Measurements from ENCODE around the gene TSR3. TPM values are rescaled to one million over a fixed set of nuclear protein-coding genes. Genes with fewer than 3 reads are reported as not detected.

The TSR3 gene
- polyA plus RNA-seq, 1 donor: 49.3 TPM

GRCh38 chr16:1378087-1378803, 26.6 kb upstream of the TSR3 start:
- DNase-seq (ENCODE audit: low read depth): no peak

- no peak for DNase-seq (ENCODE audit: low read depth)
These were observed 25.8 kb upstream of the TSR3 start for GRCh38 chr16:1377406-1378010.

DNA sequence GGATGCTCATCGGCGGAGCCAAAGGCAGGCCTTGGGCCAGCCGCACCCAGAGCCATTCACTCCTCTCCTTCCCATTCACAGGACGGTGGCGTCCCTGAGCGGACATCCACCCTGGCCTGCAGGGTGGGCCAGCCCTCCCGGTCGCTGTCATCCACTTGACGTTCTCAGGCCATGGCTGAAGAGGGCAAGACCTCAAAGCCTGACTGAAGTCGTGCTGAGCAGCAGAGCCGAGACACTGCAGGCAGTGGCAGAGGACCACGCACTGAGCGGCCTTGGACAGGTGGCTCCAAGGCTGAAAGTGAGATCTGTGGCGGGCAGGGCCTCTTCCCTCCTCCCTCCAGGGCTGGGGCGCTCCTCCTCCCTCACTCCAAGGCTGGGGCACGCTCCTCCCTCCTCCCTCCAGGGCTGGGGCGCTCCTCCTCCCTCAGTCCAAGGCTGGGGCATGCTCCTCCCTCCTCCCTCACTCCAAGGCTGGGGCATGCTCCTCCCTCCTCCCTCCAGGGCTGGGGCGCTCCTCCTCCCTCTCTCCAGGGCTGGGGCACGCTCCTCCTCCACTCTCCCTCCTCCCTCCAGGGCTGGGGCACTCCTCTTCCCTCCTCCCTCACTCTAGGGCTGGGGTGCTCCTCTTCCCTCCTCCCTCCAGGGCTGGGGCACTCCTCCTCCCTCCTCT, 24.2 kb upstream of the TSR3 start:
- DNase-seq (ENCODE audit: low read depth): no peak

DNA sequence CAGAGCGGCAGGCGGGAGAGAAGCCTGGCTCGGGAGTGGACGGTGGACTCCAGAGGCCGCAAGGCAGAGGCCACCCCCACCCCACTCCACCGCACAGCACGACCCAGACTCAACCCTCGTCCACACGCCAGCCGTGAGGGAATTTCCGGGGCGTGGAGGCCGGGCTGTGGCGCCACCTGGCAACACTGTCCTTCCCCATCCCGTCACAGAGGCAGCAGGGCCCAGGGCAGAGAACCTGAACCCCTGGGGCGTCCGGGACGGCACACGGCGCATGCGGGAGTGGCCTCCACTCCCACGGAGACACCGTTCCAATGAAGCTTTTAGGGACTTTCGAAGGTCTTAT, 23.6 kb upstream of the TSR3 start:
- no peak for DNase-seq (ENCODE audit: low read depth)

DNA sequence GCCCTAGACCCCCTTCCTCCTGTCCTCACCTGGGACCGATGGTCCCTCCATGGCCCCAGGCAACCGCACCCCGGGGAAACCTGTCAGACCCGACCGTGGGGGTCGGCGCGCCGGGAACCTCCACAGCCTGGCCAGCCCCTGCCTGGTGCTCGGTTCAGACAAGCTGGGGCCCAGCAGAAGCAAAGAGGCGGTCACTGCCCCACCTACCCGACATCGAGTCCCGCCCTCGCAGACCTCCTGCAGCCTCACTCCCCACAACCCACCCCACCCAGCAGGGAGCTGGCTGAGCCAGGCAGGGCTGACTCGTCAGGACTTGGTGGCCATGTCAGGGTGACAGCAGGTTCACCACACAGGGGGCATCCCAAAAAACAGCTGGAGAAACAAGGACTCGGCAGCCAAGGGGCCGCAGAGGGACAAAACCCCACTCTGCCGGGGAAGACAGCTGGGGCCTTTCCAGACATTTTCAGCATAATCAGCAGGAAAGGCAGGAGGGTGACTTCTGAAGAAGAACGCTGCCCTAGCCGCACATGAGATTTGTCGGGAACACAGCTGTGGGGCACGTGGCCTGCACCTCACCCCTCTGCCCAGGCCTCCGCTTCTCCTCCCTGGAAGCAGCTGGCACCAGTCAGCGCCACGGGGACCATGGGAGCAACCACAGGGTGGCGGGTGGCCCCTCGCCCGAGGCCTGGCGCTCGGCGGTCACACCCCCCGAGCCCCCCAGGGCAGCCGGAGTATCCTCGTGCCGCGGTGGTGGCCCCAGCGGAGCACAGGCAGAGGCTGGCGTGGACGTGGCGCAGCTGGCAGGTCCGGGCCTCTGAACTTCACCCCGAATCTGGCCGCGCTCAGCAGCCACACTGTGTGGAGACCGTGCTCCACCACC, 23.0 kb upstream of the TSR3 start:
- DNase-seq (ENCODE audit: low read depth): no peak

GRCh38 chr16:1372292-1372950, 20.7 kb upstream of the TSR3 start:
- DNase-seq (ENCODE audit: low read depth): no peak

GRCh38 chr16:1371054-1371978, 19.6 kb upstream of the TSR3 start:
- DNase-seq (ENCODE audit: low read depth): no peak

GRCh38 chr16:1367486-1368174, 16.0 kb upstream of the TSR3 start:
- DNase-seq (ENCODE audit: low read depth): no peak

GRCh38 chr16:1366712-1367299, 15.1 kb upstream of the TSR3 start:
- no peak for DNase-seq (ENCODE audit: low read depth)

- DNase-seq (ENCODE audit: low read depth): no peak
These were observed 14.5 kb upstream of the TSR3 start for GRCh38 chr16:1366060-1366711.

- no peak for DNase-seq (ENCODE audit: low read depth)
These were observed 12.8 kb upstream of the TSR3 start for GRCh38 chr16:1364510-1364909.

- DNase-seq (ENCODE audit: low read depth): no peak
These were observed 11.9 kb upstream of the TSR3 start for GRCh38 chr16:1363501-1364041.

- DNase-seq (ENCODE audit: low read depth): no peak
These were observed 11.1 kb upstream of the TSR3 start for GRCh38 chr16:1362807-1363206.

DNA sequence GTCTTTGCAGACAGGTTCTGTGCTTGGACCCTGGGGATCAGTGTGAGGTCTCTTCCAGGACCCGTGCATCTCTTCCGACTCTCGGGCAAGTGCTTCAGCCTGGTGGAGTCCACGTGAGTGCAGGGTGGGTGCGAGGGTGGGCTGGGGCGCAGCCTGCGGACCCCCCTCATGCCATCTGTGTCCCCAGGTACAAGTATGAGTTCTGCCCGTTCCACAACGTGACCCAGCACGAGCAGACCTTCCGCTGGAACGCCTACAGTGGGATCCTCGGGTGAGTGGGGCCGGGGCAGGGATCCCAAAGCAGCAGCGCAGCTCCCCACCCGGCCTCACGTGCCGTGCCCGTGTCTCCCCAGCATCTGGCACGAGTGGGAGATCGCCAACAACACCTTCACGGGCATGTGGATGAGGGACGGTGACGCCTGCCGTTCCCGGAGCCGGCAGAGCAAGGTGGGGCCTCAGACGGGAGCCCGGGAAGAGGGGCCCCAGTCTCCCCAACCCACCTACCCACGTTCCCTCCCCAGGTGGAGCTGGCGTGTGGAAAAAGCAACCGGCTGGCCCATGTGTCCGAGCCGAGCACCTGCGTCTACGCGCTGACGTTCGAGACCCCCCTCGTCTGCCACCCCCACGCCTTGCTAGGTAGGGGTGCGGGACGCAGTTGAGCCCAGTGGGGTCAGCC, 10.1 kb upstream of the TSR3 start:
- no peak for DNase-seq (ENCODE audit: low read depth)

DNA sequence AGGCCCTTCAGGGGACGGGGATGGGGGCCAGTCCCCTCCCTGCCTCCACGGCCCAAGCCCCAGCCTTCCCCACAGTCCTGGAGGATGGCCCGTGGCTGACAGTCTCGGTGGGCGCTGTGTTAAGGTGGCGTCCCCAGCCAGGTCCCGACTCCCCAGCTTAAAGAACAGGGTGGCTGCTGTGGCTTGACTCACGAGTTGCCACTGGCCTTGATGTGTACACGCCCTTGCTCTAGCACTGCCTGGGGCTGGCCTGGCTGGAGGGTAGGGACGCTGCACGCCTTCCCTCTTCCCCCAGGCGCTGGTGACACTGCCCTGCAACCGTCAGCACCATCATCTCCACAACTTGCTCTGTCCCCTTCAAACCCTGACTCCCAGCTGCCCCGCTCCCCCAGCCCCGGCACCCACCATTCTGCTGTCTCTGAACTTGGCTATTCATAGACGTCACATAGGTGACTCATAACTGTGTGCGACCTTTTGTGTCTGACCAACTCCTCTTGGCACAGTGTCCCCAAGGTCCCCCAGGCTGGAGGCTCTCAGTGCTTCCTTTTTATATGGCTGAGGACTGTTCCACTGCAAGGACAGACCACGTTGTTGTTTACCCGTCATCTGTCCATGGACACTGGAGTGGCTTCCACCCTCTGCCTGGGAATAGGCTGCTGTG, 6.4 kb upstream of the TSR3 start:
- no peak for DNase-seq (ENCODE audit: low read depth)

DNA sequence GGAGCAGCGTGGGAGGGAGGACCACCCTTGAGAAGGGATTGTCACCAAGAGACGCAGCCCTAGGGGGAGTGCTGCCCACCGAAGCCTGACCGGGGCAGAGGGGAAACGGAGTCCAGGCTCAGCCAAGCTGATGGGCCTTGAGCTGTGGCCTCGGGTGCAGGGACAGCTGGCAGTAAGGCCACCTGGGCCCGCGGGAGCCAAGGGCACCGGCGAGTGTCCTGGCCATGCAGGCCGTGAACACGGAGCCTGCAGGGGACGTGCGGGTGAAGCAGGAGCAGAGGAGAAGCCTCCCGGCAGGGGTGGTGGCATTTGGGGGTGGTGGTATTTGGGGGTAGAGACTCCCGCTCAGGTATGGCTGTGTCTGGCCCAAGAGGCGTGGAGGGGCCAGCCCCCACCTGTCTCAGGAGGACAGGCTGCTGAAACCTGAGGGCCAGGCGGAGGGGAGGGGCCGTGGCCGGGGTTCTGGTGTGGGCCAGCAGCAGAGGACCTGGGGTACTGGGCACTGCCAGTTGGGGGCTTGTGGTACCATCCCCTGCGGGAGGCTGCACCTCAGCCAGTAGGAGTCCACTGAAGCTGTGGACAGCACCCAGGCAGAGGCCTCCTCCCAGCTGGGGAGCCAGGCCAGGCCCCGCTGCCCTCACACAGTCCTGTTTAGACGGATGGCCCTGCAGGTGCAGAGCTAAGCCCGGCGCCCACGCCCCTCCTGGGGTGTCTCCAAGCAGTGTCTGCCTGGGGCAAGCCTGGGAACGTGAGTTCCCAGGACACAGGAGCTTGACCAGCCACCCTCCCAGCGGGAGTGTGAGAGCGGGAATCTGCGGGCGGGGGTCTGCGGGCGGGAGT, 4.6 kb upstream of the TSR3 start:
- no peak for DNase-seq (ENCODE audit: low read depth)

DNA sequence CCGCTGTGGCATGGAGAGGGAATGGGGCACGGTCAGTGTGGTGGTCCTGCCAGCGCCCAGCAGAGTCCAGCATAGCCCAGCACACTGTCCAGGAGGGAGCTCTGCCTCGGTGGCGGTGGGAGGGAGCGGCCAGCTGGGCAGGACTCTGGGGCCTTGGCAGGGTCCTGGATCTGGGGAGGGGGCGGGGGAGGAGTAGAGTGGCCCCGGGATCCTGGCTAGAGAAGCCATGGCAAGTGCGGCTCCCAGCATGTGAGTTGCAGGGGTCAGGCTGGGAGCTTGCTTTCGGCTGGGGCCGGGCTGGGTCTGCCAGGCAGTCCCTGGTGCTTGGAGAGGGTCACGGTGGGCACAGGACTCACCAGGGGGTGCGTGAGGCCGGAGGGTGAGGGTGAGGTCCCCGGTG, 3.9 kb upstream of the TSR3 start:
- DNase-seq (ENCODE audit: low read depth): no peak
